HUES6 (cell line): Measurements from ENCODE around the gene SOX21.
A peak's percentile ranks its signal among the peaks of the same experiment; 100 is the strongest.
"Not testable (repeated sequence)": the region's sequence is repeated elsewhere in the genome, so short reads cannot be mapped to it uniquely, and the experiment has no call there.

Experiments
- H3K27ac ChIP-seq: 2 replicates; pipeline ENCODE4 v1.7.0; 2013; ENCODE audit warnings: low read depth, mild to moderate bottlenecking, low read length, inconsistent platforms
- H3K27me3 ChIP-seq: 2 replicates; pipeline ENCODE4 v1.6.1; 2013; ENCODE audit warnings: low read length; ENCODE audit not compliant: control insufficient read depth, insufficient read depth
- H3K36me3 ChIP-seq: 2 replicates; pipeline ENCODE4 v1.6.1; 2013; ENCODE audit warnings: low read length; ENCODE audit not compliant: control insufficient read depth, insufficient read depth
- H3K4me1 ChIP-seq: 2 replicates; pipeline ENCODE4 v1.6.1; 2013; ENCODE audit warnings: low read length; ENCODE audit not compliant: control insufficient read depth, insufficient read depth
- H3K4me3 ChIP-seq: 2 replicates; pipeline ENCODE4 v1.5.1; 2013; ENCODE audit warnings: low read depth, low read length
- H3K9ac ChIP-seq: one replicate; pipeline ENCODE4 v1.6.1; 2013; ENCODE audit warnings: mild to moderate bottlenecking, low read length
- H3K9me3 ChIP-seq: 2 replicates; pipeline ENCODE4 v1.6.1; 2013; ENCODE audit warnings: low read depth, low read length; ENCODE audit not compliant: control insufficient read depth, insufficient read depth

Gene SOX21

DNA sequence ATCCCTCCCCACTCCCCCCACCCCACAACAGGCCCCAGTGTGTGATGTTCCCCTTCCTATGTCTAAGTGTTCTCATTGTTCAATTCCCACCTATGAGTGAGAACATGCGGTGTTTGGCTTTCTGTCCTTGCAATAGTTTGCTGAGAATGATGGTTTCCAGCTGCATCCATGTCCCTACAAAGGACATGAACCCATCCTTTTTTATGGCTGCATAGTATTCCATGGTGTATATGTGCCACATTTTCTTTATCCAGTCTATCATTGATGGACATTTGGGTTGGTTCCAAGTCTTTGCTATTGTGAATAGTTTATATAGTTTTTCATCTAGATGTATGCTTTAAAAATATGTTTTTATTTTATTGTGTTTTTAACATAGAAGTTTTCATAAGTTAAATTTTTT, 6.4 kb upstream of the SOX21 start:
- H3K4me1 ChIP-seq, H3K9ac ChIP-seq, H3K4me3 ChIP-seq, H3K36me3 ChIP-seq, H3K27ac ChIP-seq, H3K9me3 ChIP-seq: not testable (repeated sequence)
- peaks cover 19% of the 10 kb centered on the region for H3K27me3 ChIP-seq

DNA sequence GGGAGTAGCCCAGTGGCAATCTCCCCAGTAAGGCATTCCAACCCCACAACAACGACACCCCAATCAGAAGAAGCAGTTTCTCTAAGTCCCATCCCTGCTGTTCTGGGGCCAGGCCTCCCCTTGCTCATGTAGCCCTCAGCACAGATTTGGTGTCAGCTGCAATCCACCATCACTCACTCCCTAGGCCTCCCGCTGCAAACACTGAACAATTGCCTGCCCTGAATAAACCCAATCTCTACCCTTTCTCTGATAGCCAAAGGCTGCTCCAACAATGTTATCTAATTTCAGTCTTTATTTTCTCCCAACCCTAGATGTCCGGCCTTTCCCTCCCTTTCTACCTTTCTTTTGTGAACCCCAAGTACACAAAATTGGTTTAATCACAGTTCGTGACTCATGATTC, 5.6 kb upstream of the SOX21 start:
- Histone ChIP-seq H3K4me3 (no peak overlapping the region), H3K9me3 (no peaks in the 10 kb centered on the region), H3K27me3 (peaks cover 26% of the 10 kb centered on the region), H3K27ac (no peak overlapping the region), H3K9ac (no peak overlapping the region), H3K4me1 (peaks cover 8% of the 10 kb centered on the region; the same call in 1 of the 2 replicates), H3K36me3 (no peaks in the 10 kb centered on the region)

- no peak overlapping the region for H3K27ac ChIP-seq
- H3K4me3 ChIP-seq = no peak overlapping the region
- no peaks in the 10 kb centered on the region for H3K9me3 ChIP-seq
- H3K4me1 ChIP-seq = peaks cover 8% of the 10 kb centered on the region; the same call in 1 of the 2 replicates
- H3K36me3 ChIP-seq = no peaks in the 10 kb centered on the region
- H3K9ac ChIP-seq = no peak overlapping the region
- peaks cover 43% of the 10 kb centered on the region for H3K27me3 ChIP-seq
Observed at GRCh38 chr13:94716016-94716415, 3.7 kb upstream of the SOX21 start.

GRCh38 chr13:94713561-94714182, 1.3 kb upstream of the SOX21 start:
- Histone ChIP-seq H3K4me3 (peak overlapping the region; percentile 78), H3K36me3 (no peaks in the 10 kb centered on the region), H3K9me3 (no peaks in the 10 kb centered on the region), H3K9ac (no peak overlapping the region), H3K27me3 (peaks cover 67% of the 10 kb centered on the region), H3K27ac (no peak overlapping the region), H3K4me1 (peaks cover 25% of the 10 kb centered on the region)

GRCh38 chr13:94712812-94713560, 641 bp upstream of the SOX21 start:
- Histone ChIP-seq H3K27me3 (peaks cover 74% of the 10 kb centered on the region), H3K9me3 (no peaks in the 10 kb centered on the region), H3K36me3 (no peaks in the 10 kb centered on the region), H3K9ac (peak overlapping the region; percentile 42), H3K27ac (no peak overlapping the region), H3K4me1 (peaks cover 29% of the 10 kb centered on the region), H3K4me3 (peak overlapping the region; percentile 78)

GRCh38 chr13:94711561-94712286, 621 bp downstream of the SOX21 start:
- Histone ChIP-seq H3K36me3 (no peaks in the 10 kb centered on the region), H3K9ac (peak overlapping the region; percentile 72), H3K4me3 (peak overlapping the region; percentile 78), H3K9me3 (no peaks in the 10 kb centered on the region), H3K4me1 (peaks cover 29% of the 10 kb centered on the region), H3K27me3 (peaks cover 86% of the 10 kb centered on the region), H3K27ac (no peak overlapping the region)

DNA sequence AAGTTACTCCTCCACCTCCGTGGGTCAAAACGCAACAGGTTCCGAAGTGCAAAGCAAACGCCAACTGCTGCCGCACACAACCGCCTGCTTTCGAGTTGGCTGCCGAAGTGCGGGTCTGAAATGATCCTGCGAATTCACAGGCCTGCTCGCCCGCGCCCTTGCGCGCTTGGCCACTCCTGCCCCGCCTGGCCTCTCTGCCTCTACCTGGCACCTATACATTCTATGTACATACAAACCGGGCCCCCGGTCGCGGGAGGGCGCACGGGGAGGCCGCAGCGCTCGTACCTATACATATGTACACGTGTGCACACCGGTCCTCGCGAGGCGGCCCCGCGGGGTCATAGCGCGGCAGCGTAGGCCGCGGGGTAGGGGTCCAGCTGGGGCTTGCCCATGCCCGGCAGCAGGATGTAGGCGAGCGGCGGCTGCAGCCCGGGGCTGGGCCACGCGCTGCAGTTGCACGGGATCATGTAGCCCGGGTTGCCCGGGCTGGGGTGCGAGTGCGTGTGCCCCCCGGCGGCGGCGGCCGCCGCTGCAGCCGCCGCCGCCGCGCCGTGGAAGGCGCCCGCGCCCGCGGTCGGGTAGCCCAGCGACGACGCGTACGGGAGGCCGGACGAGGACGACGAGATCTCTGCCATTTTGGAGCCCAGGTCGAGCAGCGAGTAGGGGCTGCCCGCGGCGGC, 1.3 kb downstream of the SOX21 start:
- Histone ChIP-seq H3K27ac (0 out of 2 replicates have a peak overlapping the region, but pooled peaks have one; percentile 39), H3K9ac (peak overlapping the region; percentile 65), H3K9me3 (no peaks in the 10 kb centered on the region), H3K36me3 (no peaks in the 10 kb centered on the region), H3K4me3 (peak overlapping the region; percentile 78), H3K4me1 (peaks cover 30% of the 10 kb centered on the region), H3K27me3 (peaks cover 93% of the 10 kb centered on the region)

DNA sequence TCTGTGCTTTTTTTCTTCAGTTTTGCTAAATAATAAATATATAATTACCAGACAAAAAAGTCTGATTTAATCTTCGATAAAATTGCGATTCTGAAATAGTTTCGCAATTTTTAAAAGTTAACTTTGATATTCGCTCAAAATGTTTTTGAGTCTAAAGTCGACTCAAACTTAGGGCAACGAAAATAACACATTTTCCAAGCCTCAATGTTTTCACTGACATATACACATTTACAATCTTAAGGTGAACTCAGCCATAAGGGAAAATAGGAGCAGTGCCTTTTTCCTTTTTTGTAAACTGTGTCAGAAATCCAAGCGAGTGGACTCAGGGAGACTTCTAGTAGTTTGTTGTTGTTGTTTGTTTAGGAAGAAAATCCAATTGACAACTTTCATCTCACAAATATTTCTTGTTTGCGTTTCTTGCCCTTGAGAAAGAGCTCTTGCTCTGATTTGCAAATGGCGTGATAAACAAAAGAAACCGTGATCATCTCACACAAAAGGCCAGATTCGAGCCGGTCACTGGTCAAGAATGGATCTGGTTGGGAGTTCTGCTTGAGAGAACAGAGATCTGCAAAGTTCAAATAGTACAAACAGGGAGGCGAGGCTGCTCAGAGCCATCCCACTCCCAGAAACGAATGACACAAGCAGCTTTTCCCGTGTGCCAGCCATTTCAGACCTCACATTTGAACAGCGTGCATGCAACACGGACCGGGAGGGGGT, 2.1 kb downstream of the SOX21 start:
- Histone ChIP-seq H3K27me3 (peaks cover 98% of the 10 kb centered on the region), H3K4me3 (peak overlapping the region; percentile 78), H3K9ac (peak overlapping the region; percentile 51), H3K9me3 (no peaks in the 10 kb centered on the region), H3K27ac (no peak overlapping the region), H3K4me1 (peaks cover 38% of the 10 kb centered on the region), H3K36me3 (no peaks in the 10 kb centered on the region)

DNA sequence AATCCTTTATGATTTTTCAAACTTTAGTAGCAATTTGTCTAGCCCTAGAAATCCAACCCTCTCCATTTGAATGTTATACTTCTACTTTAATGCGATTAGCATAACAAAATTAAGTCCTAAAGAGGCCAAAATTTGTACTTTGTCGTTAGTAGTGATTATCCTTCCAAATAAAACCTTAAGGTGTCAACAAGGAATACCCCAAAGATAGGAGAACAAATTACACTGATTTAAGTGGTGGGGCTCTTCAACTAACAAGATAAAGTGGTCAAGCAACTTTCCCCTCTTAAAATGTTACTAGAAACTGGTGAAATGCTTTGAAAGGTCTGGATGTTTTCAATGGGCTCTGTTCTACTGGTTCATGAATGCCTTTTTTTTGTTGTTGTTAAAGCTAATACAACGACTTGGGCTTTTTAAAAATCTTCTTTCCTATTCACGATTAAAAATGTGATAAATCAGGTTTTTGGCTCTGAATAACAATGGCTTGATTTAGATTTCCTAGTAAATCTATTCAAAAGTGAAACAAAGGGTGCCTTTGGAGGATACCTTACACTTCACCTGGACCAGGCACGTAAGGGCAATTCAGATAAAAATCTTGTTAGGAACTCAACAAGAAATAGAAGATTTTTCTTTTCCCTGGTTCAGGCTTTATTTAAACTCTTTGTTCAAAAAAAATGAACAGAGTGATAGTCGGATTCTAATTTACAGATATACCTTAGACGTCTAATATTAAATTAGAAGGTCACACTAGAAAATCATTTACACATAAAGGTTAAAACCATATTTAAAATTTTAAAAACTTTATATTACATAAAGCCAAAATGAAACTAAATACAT, 3.1 kb downstream of the SOX21 start:
- Histone ChIP-seq H3K36me3 (no peaks in the 10 kb centered on the region), H3K4me1 (peaks cover 36% of the 10 kb centered on the region), H3K9me3 (no peaks in the 10 kb centered on the region; the same call in 1 of the 2 replicates), H3K9ac (no peak overlapping the region), H3K4me3 (peak overlapping the region; percentile 78), H3K27ac (no peak overlapping the region), H3K27me3 (peaks cover 98% of the 10 kb centered on the region)
